ENCODE results near the gene ECHS1.
A peak's percentile ranks its signal among the peaks of the same experiment; 100 is the strongest.

Gene ECHS1

DNA sequence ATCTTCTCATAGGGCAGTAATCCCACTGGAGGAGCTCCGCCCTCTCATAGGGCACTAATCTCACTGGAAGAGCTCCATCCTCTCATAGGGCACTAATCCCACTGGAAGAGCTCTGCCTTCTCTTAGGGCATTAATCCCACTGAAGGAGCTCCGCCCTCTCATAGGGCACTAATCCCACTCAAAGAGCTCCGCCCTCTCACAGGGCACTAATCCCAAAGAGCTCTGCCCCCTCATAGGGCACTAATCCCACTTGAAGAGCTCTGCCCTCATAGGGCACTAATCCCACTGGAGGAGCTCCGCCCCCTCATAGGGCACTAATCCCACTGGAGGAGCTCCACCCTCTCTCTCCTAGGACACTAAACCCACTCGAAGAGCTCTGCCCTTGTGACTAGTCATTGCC is 11.9 kb downstream of the ECHS1 start:
- TF ChIP-seq, protein P1, sequence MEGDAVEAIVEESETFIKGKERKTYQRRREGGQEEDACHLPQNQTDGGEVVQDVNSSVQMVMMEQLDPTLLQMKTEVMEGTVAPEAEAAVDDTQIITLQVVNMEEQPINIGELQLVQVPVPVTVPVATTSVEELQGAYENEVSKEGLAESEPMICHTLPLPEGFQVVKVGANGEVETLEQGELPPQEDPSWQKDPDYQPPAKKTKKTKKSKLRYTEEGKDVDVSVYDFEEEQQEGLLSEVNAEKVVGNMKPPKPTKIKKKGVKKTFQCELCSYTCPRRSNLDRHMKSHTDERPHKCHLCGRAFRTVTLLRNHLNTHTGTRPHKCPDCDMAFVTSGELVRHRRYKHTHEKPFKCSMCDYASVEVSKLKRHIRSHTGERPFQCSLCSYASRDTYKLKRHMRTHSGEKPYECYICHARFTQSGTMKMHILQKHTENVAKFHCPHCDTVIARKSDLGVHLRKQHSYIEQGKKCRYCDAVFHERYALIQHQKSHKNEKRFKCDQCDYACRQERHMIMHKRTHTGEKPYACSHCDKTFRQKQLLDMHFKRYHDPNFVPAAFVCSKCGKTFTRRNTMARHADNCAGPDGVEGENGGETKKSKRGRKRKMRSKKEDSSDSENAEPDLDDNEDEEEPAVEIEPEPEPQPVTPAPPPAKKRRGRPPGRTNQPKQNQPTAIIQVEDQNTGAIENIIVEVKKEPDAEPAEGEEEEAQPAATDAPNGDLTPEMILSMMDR (conservative IDR thresholded peaks at IDR 0.05; ENCODE audit: low read depth, low read length), result no peak
- DNase-seq (ENCODE audit: low read depth), result no peak
- no peak overlapping the region for H3K4me3 ChIP-seq (ENCODE audit: low read depth, low read length)

- DNase-seq (ENCODE audit: low read depth), result no peak
- TF ChIP-seq, protein P1 (conservative IDR thresholded peaks at IDR 0.05; ENCODE audit: low read depth, low read length), result no peak
- H3K4me3 ChIP-seq (ENCODE audit: low read depth, low read length), result no peak overlapping the region
Observed at GRCh38 chr10:133359972-133360610, 13.1 kb downstream of the ECHS1 start.

DNA sequence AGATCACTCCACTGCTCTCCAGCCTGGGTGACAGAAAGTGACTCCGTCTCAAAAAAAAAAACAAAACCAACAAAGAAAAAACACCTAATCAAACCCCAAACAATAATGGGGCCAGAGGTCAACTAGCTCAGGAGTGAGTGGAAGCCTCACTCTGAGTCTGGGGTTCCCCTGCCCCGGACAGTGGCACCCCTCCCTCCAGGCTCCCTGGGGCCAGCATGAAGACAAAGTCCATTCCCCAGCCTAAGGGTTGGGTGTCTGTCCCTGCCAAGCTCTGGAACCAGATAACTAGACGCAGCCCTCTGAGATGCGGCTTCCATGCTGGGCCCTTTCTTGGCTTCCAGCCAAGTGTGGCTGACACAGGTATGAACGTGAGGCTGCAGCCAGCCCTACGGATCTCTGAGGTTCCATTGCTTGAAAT is 13.6 kb downstream of the ECHS1 start:
- no peak overlapping the region for H3K4me3 ChIP-seq (ENCODE audit: low read depth, low read length)
- TF ChIP-seq, protein P1 (conservative IDR thresholded peaks at IDR 0.05; ENCODE audit: low read depth, low read length), result no peak
- DNase-seq (ENCODE audit: low read depth), result no peak

- DNase-seq (ENCODE audit: low read depth), result no peak
- no peak overlapping the region for H3K4me3 ChIP-seq (ENCODE audit: low read depth, low read length)
- TF ChIP-seq, protein P1 (conservative IDR thresholded peaks at IDR 0.05; ENCODE audit: low read depth, low read length), result no peak
Observed at GRCh38 chr10:133358925-133359310, 14.2 kb downstream of the ECHS1 start.

GRCh38 chr10:133358162-133358924 is 14.8 kb downstream of the ECHS1 start:
- no peak overlapping the region for H3K4me3 ChIP-seq (ENCODE audit: low read depth, low read length)
- TF ChIP-seq, protein P1 (conservative IDR thresholded peaks at IDR 0.05; ENCODE audit: low read depth, low read length), result no peak
- no peak for DNase-seq (ENCODE audit: low read depth)

- TF ChIP-seq, protein P1 (conservative IDR thresholded peaks at IDR 0.05; ENCODE audit: low read depth, low read length), result no peak
- DNase-seq (ENCODE audit: low read depth), result peak; percentile 37
- H3K4me3 ChIP-seq (ENCODE audit: low read depth, low read length), result peak within 1 kb of the TSS; percentile 60
Observed at GRCh38 chr10:133357285-133358161, 15.6 kb downstream of the ECHS1 start, which contains the start of gene FUOM. Gene FUOM (minus strand): TSS chr10:133358019. CDS start chr10:133358007, 12 bp downstream.
